Neural crest cell (in vitro differentiated cells): ENCODE results near the gene PDHX. TPM values are rescaled to one million over a fixed set of nuclear protein-coding genes. Genes with fewer than 3 reads are reported as not detected.
A peak's percentile ranks its signal among the peaks of the same experiment; 100 is the strongest.

Experiments used
- DNase-seq: peaks from one replicate; pipeline ENCODE4 v3.0.0; 2021; ENCODE audit warnings: low read depth, mixed read lengths, low spot score
- H3K27ac Mint-ChIP-seq: one replicate; pipeline ENCODE4 v1.8.0; 2021; ENCODE audit warnings: mild to moderate bottlenecking, mixed read lengths; ENCODE audit not compliant: unreplicated experiment
- H3K27me3 Mint-ChIP-seq: 2 replicates; pipeline ENCODE4 v1.8.0; 2021; ENCODE audit warnings: low read depth, mild to moderate bottlenecking, mixed read lengths
- H3K36me3 Mint-ChIP-seq: 2 replicates; pipeline ENCODE4 v1.8.0; 2021; ENCODE audit warnings: low read depth, mild to moderate bottlenecking, mixed read lengths
- H3K4me1 Mint-ChIP-seq: 2 replicates; pipeline ENCODE4 v1.8.0; 2021; ENCODE audit warnings: mixed read lengths
- H3K4me3 Mint-ChIP-seq: one replicate; pipeline ENCODE4 v1.8.0; 2021; ENCODE audit warnings: mild to moderate bottlenecking, mixed read lengths
- H3K9me3 Mint-ChIP-seq: 2 replicates; pipeline ENCODE4 v1.8.0; 2021; ENCODE audit warnings: mixed read lengths
- CTCF ChIP-seq: fragments of 200-600 bp; sonication (generic); conservative IDR thresholded peaks from 2 replicates; pipeline ENCODE4 v1.5.0; 2021; ENCODE audit warnings: antibody characterized with exemption, mild to moderate bottlenecking
- total RNA-seq: library from RNA; stranded (reverse); gene quantifications from 2 replicates; pipeline ENCODE4 v1.2.1, GENCODE V29; 2021

PDHX gene
- total RNA-seq, 1 donor from 2014 or later = 38.6 TPM

- Mint-ChIP-seq H3K4me1 (no peaks in the 10 kb centered on the region), H3K27ac (no peak overlapping the region), H3K4me3 (no peak overlapping the region), H3K36me3 (no peaks in the 10 kb centered on the region), H3K27me3 (no peaks in the 10 kb centered on the region), H3K9me3 (no peaks in the 10 kb centered on the region)
- no peak for DNase-seq
- TF ChIP-seq CTCF = no peak
Measured at GRCh38 chr11:35003658-35004057, 87.2 kb downstream of the PDHX start.

GRCh38 chr11:35005141-35005780, 88.8 kb downstream of the PDHX start:
- Mint-ChIP-seq H3K9me3 (no peaks in the 10 kb centered on the region), H3K4me1 (no peaks in the 10 kb centered on the region), H3K4me3 (no peak overlapping the region), H3K27me3 (no peaks in the 10 kb centered on the region), H3K36me3 (no peaks in the 10 kb centered on the region), H3K27ac (no peak overlapping the region)
- TF ChIP-seq CTCF = no peak
- DNase-seq = no peak

GRCh38 chr11:35006389-35007128, 90.1 kb downstream of the PDHX start:
- no peak overlapping the region for H3K4me3 Mint-ChIP-seq
- no peak for TF ChIP-seq CTCF
- no peaks in the 10 kb centered on the region for H3K4me1 Mint-ChIP-seq
- DNase-seq = no peak
- peak overlapping the region; percentile 58 for H3K27ac Mint-ChIP-seq
- H3K9me3 Mint-ChIP-seq = no peaks in the 10 kb centered on the region
- no peaks in the 10 kb centered on the region for H3K27me3 Mint-ChIP-seq
- no peaks in the 10 kb centered on the region for H3K36me3 Mint-ChIP-seq

GRCh38 chr11:35007277-35007676, 90.9 kb downstream of the PDHX start:
- Mint-ChIP-seq H3K9me3 (no peaks in the 10 kb centered on the region), H3K4me1 (no peaks in the 10 kb centered on the region), H3K27me3 (no peaks in the 10 kb centered on the region), H3K36me3 (no peaks in the 10 kb centered on the region), H3K27ac (no peak overlapping the region), H3K4me3 (no peak overlapping the region)
- DNase-seq = no peak
- no peak for TF ChIP-seq CTCF

- Mint-ChIP-seq H3K36me3 (no peaks in the 10 kb centered on the region), H3K27ac (no peak overlapping the region), H3K27me3 (no peaks in the 10 kb centered on the region), H3K4me1 (peaks cover 11% of the 10 kb centered on the region), H3K4me3 (no peak overlapping the region), H3K9me3 (no peaks in the 10 kb centered on the region)
- no peak for TF ChIP-seq CTCF
- no peak for DNase-seq
Measured at GRCh38 chr11:35009191-35009943, 92.9 kb downstream of the PDHX start.
